ENCODE measurements around the gene SLC18B1.

DNA sequence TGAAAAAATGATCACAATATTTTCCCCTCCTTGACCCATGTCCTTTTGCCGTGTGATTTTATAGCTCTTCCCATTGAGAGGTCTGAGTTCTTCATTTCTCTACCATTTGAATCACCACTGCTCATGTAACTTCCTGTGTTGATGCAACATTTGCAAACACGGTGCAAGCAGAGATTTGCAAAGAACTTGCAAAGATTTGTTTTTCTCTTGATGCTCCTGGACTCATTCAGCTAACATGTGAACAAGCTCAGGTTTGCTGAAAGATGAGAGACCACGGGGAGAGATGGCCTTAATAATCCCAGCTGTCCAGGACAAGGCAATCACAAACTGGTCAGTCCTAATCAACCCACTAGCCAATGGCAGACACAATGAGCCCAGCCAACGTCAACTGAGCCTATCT, 49.3 kb downstream of the SLC18B1 start:
- TF ChIP-seq, protein P1, sequence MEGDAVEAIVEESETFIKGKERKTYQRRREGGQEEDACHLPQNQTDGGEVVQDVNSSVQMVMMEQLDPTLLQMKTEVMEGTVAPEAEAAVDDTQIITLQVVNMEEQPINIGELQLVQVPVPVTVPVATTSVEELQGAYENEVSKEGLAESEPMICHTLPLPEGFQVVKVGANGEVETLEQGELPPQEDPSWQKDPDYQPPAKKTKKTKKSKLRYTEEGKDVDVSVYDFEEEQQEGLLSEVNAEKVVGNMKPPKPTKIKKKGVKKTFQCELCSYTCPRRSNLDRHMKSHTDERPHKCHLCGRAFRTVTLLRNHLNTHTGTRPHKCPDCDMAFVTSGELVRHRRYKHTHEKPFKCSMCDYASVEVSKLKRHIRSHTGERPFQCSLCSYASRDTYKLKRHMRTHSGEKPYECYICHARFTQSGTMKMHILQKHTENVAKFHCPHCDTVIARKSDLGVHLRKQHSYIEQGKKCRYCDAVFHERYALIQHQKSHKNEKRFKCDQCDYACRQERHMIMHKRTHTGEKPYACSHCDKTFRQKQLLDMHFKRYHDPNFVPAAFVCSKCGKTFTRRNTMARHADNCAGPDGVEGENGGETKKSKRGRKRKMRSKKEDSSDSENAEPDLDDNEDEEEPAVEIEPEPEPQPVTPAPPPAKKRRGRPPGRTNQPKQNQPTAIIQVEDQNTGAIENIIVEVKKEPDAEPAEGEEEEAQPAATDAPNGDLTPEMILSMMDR (IDR thresholded peaks at IDR 0.05; ENCODE audit: insufficient read depth, low read length, poor library complexity, severe bottlenecking) = no peak
- TF ChIP-seq EZH2phosphoT487 (conservative IDR thresholded peaks at IDR 0.05; ENCODE audit: low read length) = no peak

Measured in SU-DHL-6 (cell line).